Large intestine (tissue), 3 donors: ENCODE results near the gene PCDHB13. TPM values are rescaled to one million over a fixed set of nuclear protein-coding genes. Genes with fewer than 3 reads are reported as not detected.
"Not testable (repeated sequence)": the region's sequence is repeated elsewhere in the genome, so short reads cannot be mapped to it uniquely, and the experiment has no call there.

Source experiments
- DNase-seq, 2 donors: peaks; one replicate each; pipeline versions ENCODE4 v3.0.0 to v3.0.0-alpha.2; 2013
- H3K27ac ChIP-seq: one replicate; pipeline ENCODE4 v1.5.1; 2013; ENCODE audit warnings: low read length
- H3K27me3 ChIP-seq: 2 replicates; pipeline ENCODE4 v1.6.1; 2013; ENCODE audit warnings: low read length; ENCODE audit not compliant: control insufficient read depth, insufficient read depth
- H3K36me3 ChIP-seq: 2 replicates; pipeline ENCODE4 v1.6.1; 2013; ENCODE audit warnings: low read length; ENCODE audit not compliant: control insufficient read depth, insufficient read depth
- H3K4me1 ChIP-seq: one replicate; pipeline ENCODE4 v1.6.1; 2013; ENCODE audit warnings: low read length; ENCODE audit not compliant: control insufficient read depth, insufficient read depth
- H3K4me3 ChIP-seq: one replicate; pipeline ENCODE4 v1.5.1; 2013; ENCODE audit warnings: low read length
- H3K9me3 ChIP-seq: one replicate; pipeline ENCODE4 v1.6.1; 2013; ENCODE audit warnings: mild to moderate bottlenecking, low read depth, low read length, moderate library complexity; ENCODE audit not compliant: control insufficient read depth
- WGBS: methylation state at CpG from one replicate; pipeline ENCODE4 v1.1.5; 2013; ENCODE audit warnings: low lambda C conversion rate; ENCODE audit not compliant: insufficient coverage; 5-methylcytosine and 5-hydroxymethylcytosine counted together
- polyA plus RNA-seq: library from polyadenylated mRNA; unstranded; fragments of 120-200 nt; gene quantifications from one replicate; pipeline ENCODE4 v1.2.1, GENCODE V29; 2013

The PCDHB13 gene
- polyA plus RNA-seq, 1 donor: 1.4 TPM

DNA sequence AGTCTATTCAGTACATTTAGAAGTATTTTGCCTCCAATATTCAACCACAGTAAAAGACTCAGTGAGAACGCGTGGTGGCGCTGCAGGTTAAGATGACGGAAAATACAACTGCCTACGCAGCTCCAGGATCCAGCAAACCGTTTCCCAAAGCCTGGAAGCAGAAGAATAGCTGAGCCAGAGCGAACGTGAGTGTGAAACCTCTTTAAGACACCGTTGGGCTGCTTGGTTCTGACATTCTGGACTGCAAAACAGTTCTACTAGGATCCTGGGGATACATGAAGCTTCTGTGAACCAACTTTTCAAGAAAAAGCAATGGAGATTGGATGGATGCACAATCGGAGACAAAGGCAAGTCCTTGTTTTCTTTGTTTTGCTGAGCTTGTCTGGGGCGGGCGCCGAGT, 31.5 kb upstream of the PCDHB13 start, which contains the start of gene PCDHB16:
TSS of gene PCDHB16 (plus strand) at position 140 of the 400 bp plus-strand sequence. CDS start at position 313, 173 bp downstream.
- no peak within 1 kb of the TSS for H3K27ac ChIP-seq
- H3K36me3 ChIP-seq: no peaks in the 10 kb centered on the region
- H3K27me3 ChIP-seq: peaks cover 9% of the 10 kb centered on the region
- H3K4me3 ChIP-seq: no peak within 1 kb of the TSS
- WGBS: no CpG with 5 or more reads among the region's 13 CpGs
- H3K4me1 ChIP-seq: no peaks in the 10 kb centered on the region
- H3K9me3 ChIP-seq: peaks cover 13% of the 10 kb centered on the region
- no peak for DNase-seq

DNA sequence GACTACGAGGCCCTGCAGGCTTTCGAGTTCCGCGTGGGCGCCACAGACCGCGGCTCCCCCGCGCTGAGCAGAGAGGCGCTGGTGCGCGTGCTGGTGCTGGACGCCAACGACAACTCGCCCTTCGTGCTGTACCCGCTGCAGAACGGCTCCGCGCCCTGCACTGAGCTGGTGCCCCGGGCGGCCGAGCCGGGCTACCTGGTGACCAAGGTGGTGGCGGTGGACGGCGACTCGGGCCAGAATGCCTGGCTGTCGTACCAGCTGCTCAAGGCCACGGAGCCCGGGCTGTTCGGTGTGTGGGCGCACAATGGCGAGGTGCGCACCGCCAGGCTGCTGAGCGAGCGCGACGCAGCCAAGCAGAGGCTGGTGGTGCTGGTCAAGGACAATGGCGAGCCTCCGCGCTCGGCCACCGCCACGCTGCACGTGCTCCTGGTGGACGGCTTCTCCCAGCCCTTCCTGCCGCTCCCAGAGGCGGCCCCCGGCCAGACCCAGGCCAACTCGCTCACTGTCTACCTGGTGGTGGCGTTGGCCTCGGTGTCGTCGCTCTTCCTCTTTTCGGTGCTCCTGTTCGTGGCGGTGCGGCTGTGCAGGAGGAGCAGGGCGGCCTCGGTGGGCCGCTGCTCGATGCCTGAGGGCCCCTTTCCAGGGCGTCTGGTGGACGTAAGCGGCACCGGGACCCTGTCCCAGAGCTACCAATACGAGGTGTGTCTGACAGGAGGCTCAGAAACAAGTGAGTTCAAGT, 29.4 kb upstream of the PCDHB13 start:
- not testable (repeated sequence) for DNase-seq, H3K4me3 ChIP-seq, H3K4me1 ChIP-seq, H3K36me3 ChIP-seq, H3K27me3 ChIP-seq, H3K27ac ChIP-seq
- H3K9me3 ChIP-seq: peaks cover 16% of the 10 kb centered on the region
- WGBS: no CpG with 5 or more reads among the region's 69 CpGs

DNA sequence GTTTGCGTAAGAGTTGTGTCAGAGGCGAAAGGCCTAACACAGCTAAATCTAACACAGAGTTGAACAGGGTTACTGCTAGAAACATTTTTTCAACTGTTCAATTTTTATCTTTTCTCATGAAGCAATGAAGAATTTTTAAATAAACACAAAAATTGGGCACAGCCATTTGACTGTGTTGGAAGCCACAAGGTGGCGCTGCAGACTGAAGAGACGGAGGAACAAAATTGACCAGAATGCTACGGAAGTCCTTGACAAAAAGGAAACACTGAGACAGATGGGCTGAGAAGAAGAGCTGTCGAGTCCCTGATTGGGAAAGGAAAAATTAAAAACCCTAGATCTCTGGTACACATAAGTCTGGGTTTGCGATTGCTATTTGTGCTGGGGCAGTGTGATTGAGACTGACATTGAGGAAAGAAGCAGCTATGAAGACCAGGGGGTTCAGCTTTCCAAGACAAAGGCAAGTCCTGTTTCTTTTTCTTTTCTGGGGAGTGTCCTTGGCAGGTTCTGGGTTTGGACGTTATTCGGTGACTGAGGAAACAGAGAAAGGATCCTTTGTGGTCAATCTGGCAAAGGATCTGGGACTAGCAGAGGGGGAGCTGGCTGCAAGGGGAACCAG, 26.7 kb upstream of the PCDHB13 start, which contains the start of gene PCDHB9:
TSS of gene PCDHB9 (plus strand) at position 265 of the 616 bp plus-strand sequence. CDS start at position 423, 158 bp downstream.
- peaks cover 9% of the 10 kb centered on the region for H3K27me3 ChIP-seq
- no peak within 1 kb of the TSS for H3K4me3 ChIP-seq
- H3K9me3 ChIP-seq: peaks cover 8% of the 10 kb centered on the region
- DNase-seq: no peak
- no peaks in the 10 kb centered on the region for H3K4me1 ChIP-seq
- no peaks in the 10 kb centered on the region for H3K36me3 ChIP-seq
- no peak within 1 kb of the TSS for H3K27ac ChIP-seq
- WGBS: 29% methylated on average over 4 of the region's 9 CpGs

DNA sequence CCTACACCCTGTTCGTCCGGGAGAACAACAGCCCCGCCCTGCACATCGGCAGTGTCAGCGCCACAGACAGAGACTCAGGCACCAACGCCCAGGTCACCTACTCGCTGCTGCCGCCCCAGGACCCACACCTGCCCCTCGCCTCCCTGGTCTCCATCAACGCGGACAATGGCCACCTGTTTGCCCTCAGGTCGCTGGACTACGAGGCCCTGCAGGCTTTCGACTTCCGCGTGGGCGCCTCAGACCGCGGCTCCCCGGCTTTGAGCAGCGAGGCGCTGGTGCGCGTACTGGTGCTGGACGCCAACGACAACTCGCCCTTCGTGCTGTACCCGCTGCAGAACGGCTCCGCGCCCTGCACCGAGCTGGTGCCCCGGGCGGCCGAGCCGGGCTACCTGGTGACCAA, 25.0 kb upstream of the PCDHB13 start:
- not testable (repeated sequence) for H3K36me3 ChIP-seq, H3K27me3 ChIP-seq

DNA sequence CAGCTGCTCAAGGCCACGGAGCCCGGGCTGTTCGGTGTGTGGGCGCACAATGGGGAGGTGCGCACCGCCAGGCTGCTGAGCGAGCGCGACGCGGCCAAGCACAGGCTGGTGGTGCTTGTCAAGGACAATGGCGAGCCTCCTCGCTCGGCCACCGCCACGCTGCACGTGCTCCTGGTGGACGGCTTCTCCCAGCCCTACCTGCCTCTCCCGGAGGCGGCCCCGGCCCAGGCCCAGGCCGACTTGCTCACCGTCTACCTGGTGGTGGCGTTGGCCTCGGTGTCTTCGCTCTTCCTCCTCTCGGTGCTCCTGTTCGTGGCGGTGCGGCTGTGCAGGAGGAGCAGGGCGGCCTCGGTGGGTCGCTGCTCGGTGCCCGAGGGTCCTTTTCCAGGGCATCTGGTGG, 24.6 kb upstream of the PCDHB13 start:
- DNase-seq, H3K4me1 ChIP-seq, H3K27ac ChIP-seq, H3K9me3 ChIP-seq, H3K36me3 ChIP-seq, H3K27me3 ChIP-seq, H3K4me3 ChIP-seq: not testable (repeated sequence)
- no CpG with 5 or more reads among the region's 35 CpGs for WGBS

More for the DNA sequence above, 25.0 kb upstream of the PCDHB13 start:
- not testable (repeated sequence) for H3K9me3 ChIP-seq, DNase-seq, H3K27ac ChIP-seq, H3K4me1 ChIP-seq, H3K4me3 ChIP-seq
- WGBS: no CpG with 5 or more reads among the region's 37 CpGs

DNA sequence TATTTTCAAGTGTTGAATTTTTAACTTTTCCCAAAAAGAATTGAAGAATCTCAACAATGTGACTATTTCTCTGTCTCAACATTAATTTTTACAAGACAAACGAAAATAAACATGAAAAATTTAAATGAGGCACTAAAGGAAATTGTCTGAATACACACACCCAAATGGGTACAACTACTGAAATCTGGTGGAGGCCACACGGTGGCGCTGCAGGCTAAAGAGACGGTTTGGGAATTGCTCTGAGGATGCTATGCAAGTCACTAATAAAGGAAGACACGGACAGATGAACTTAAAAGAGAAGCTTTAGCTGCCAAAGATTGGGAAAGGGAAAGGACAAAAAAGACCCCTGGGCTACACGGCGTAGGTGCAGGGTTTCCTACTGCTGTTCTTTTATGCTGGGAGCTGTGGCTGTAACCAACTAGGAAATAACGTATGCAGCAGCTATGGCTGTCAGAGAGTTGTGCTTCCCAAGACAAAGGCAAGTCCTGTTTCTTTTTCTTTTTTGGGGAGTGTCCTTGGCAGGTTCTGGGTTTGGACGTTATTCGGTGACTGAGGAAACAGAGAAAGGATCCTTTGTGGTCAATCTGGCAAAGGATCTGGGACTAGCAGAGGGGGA, 21.5 kb upstream of the PCDHB13 start, which contains the start of gene PCDHB10:
TSS of gene PCDHB10 (plus strand) at position 244 of the 616 bp plus-strand sequence. CDS start at position 444, 200 bp downstream.
- Histone ChIP-seq H3K27me3 (peaks cover 2% of the 10 kb centered on the region), H3K27ac (no peak within 1 kb of the TSS), H3K4me1 (no peaks in the 10 kb centered on the region), H3K36me3 (no peaks in the 10 kb centered on the region), H3K4me3 (no peak within 1 kb of the TSS), H3K9me3 (peaks cover 7% of the 10 kb centered on the region)
- WGBS: 0% methylated on average over 3 of the region's 10 CpGs
- no peak for DNase-seq

DNA sequence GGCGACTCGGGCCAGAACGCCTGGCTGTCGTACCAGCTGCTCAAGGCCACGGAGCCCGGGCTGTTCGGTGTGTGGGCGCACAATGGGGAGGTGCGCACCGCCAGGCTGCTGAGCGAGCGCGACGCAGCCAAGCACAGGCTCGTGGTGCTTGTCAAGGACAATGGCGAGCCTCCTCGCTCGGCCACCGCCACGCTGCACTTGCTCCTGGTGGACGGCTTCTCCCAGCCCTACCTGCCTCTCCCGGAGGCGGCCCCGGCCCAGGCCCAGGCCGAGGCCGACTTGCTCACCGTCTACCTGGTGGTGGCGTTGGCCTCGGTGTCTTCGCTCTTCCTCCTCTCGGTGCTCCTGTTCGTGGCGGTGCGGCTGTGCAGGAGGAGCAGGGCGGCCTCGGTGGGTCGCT, 19.4 kb upstream of the PCDHB13 start:
- H3K27ac ChIP-seq, H3K36me3 ChIP-seq, H3K27me3 ChIP-seq, H3K4me3 ChIP-seq, DNase-seq, H3K4me1 ChIP-seq, H3K9me3 ChIP-seq: not testable (repeated sequence)
- no CpG with 5 or more reads among the region's 37 CpGs for WGBS

DNA sequence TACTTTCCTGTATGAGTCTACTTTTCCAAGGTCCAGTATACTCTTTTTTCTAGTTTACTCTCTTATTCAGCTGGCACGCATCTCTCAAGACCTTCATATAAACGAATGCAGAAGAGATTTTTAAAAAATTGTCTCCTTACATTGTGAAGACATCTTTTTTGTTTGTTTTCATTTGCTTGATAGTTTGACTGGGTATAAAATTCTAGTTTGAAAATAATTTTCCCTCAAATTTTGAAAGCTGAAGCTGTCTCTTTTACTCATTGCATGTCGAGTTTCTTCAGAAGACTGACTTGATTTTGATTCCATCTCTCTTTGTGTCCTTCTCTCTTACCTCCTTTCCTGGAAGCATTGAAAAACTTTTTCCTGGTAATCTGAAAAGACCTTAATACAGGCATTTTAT, 17.4 kb upstream of the PCDHB13 start:
- H3K27me3 ChIP-seq: peaks cover 2% of the 10 kb centered on the region
- H3K36me3 ChIP-seq: no peaks in the 10 kb centered on the region
- no peak overlapping the region for H3K4me3 ChIP-seq
- no CpG with 5 or more reads among the region's 3 CpGs for WGBS
- no peak overlapping the region for H3K27ac ChIP-seq
- DNase-seq: no peak
- H3K4me1 ChIP-seq: no peaks in the 10 kb centered on the region
- peaks cover 6% of the 10 kb centered on the region for H3K9me3 ChIP-seq

DNA sequence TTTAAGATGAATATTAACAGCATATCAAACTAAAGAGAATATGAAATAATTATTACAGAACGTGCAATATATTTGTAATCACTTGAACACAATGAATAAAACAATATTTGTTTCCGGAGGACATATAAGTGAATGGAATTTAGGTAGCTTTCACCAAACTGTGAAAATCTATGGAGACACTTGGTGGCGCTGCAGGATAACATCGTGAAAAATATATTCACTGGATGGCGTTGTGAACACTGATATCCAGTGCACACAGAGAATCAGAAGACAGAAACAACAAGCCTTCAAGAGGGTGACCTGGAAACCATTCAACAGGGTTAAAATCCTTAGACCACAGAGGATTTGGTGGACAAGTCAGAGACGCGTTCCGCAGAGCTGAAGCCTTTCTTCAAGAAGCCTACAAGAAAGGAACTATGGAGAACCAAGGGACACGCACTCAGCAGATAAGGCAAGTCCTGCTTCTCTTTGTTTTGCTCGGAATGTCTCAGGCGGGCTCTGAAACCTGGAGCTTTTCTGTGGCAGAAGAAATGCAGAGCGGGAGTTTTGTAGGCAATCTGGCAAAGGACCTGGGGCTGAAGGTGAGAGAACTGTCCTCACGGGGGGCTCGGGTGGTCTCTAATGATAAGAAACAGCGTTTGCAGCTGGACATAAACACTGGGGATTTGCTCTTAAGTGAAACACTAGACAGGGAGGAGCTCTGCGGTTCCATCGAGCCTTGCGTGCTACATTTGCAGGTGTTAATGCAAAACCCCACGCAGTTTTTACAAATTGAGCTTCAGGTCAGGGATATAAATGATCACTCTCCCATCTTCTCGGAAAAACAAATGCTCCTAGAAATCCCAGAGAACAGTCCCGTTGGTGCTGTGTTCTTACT, 14.1 kb upstream of the PCDHB13 start, which contains the start of gene PCDHB11:
TSS of gene PCDHB11 (plus strand) at position 269 of the 877 bp plus-strand sequence. CDS start at position 417, 148 bp downstream.
- H3K36me3 ChIP-seq: no peaks in the 10 kb centered on the region
- no peak within 1 kb of the TSS for H3K4me3 ChIP-seq
- H3K9me3 ChIP-seq: peaks cover 16% of the 10 kb centered on the region
- 37% methylated on average over 3 of the region's 21 CpGs for WGBS
- H3K4me1 ChIP-seq: no peaks in the 10 kb centered on the region
- peaks cover 2% of the 10 kb centered on the region for H3K27me3 ChIP-seq
- no peak for DNase-seq
- H3K27ac ChIP-seq: no peak within 1 kb of the TSS

DNA sequence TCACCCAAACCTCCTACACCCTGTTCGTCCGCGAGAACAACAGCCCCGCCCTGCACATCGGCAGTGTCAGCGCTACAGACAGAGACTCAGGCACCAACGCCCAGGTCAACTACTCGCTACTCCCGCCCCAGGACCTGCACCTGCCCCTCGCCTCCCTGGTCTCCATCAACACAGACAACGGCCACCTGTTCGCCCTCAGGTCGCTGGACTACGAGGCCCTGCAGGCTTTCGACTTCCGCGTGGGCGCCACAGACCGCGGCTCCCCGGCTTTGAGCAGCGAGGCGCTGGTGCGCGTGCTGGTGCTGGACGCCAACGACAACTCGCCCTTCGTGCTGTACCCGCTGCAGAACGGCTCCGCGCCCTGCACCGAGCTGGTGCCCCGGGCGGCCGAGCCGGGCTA, 12.6 kb upstream of the PCDHB13 start:
- not testable (repeated sequence) for H3K4me3 ChIP-seq, H3K36me3 ChIP-seq, H3K27me3 ChIP-seq, H3K4me1 ChIP-seq, DNase-seq, H3K27ac ChIP-seq
- WGBS: no CpG with 5 or more reads among the region's 38 CpGs
- H3K9me3 ChIP-seq: peaks cover 15% of the 10 kb centered on the region
